ENCODE measurements around the gene IVD. TPM values are rescaled to one million over a fixed set of nuclear protein-coding genes. Genes with fewer than 3 reads are reported as not detected.

The IVD gene
- total RNA-seq, 1 donor, result 33.6 TPM

- no peak for DNase-seq (ENCODE audit: low read depth)
- TF ChIP-seq, protein P1, sequence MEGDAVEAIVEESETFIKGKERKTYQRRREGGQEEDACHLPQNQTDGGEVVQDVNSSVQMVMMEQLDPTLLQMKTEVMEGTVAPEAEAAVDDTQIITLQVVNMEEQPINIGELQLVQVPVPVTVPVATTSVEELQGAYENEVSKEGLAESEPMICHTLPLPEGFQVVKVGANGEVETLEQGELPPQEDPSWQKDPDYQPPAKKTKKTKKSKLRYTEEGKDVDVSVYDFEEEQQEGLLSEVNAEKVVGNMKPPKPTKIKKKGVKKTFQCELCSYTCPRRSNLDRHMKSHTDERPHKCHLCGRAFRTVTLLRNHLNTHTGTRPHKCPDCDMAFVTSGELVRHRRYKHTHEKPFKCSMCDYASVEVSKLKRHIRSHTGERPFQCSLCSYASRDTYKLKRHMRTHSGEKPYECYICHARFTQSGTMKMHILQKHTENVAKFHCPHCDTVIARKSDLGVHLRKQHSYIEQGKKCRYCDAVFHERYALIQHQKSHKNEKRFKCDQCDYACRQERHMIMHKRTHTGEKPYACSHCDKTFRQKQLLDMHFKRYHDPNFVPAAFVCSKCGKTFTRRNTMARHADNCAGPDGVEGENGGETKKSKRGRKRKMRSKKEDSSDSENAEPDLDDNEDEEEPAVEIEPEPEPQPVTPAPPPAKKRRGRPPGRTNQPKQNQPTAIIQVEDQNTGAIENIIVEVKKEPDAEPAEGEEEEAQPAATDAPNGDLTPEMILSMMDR (IDR thresholded peaks at IDR 0.05; ENCODE audit: insufficient read depth, low read length), result no peak
- no peak overlapping the region for H3K4me3 ChIP-seq (ENCODE audit: low read depth, low read length)
These were observed 44.0 kb upstream of the IVD start for GRCh38 chr15:40361640-40362039.

DNA sequence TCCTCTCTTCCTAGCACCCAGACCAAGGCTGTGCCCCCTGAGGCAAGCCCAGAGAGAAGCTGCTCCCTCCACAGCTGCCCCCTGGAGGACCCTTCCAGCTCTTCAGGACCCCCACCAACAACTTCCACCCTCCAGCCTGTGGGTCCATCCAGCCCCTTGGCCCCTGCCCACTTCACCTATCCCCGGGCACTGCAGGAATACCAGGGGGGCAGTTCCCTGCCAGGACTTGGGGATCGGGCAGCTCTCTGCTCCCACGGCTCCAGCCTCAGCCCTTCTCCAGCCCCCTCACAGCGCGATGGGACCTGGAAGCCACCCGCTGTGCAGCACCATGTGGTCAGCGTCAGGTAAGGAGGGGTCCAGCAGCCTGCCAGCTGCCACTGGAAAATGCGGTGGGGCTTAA, 42.0 kb upstream of the IVD start:
- DNase-seq (ENCODE audit: low read depth), result no peak
- H3K4me3 ChIP-seq (ENCODE audit: low read depth, low read length), result no peak overlapping the region
- TF ChIP-seq, protein P1 (IDR thresholded peaks at IDR 0.05; ENCODE audit: insufficient read depth, low read length), result no peak

DNA sequence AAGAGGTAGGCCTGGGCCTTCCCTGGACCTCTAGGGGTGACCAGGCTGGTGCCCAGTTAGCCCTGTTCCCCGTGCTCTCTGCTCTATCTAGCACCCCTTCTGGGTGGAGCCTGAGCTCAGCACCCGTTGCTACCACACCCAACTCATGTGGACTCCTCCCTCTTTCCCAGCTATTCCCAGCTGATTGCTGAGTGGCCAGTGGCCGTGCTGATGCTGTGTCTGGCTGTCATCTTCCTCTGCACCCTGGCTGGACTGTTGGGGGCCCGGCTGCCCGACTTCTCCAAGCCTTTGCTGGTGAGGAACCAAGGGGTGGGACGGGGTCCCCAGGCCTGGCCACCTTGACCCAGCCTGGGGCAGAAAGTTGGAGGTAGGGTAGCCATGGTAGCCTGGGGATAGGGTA, 41.3 kb upstream of the IVD start:
- H3K4me3 ChIP-seq (ENCODE audit: low read depth, low read length), result no peak overlapping the region
- DNase-seq (ENCODE audit: low read depth), result no peak
- TF ChIP-seq, protein P1 (IDR thresholded peaks at IDR 0.05; ENCODE audit: insufficient read depth, low read length), result no peak

GRCh38 chr15:40365016-40365415, 40.6 kb upstream of the IVD start:
- H3K4me3 ChIP-seq (ENCODE audit: low read depth, low read length), result no peak overlapping the region
- DNase-seq (ENCODE audit: low read depth), result no peak
- TF ChIP-seq, protein P1 (IDR thresholded peaks at IDR 0.05; ENCODE audit: insufficient read depth, low read length), result no peak

GRCh38 chr15:40365624-40366456, 39.8 kb upstream of the IVD start:
- no peak for DNase-seq (ENCODE audit: low read depth)
- TF ChIP-seq, protein P1 (IDR thresholded peaks at IDR 0.05; ENCODE audit: insufficient read depth, low read length), result no peak

DNA sequence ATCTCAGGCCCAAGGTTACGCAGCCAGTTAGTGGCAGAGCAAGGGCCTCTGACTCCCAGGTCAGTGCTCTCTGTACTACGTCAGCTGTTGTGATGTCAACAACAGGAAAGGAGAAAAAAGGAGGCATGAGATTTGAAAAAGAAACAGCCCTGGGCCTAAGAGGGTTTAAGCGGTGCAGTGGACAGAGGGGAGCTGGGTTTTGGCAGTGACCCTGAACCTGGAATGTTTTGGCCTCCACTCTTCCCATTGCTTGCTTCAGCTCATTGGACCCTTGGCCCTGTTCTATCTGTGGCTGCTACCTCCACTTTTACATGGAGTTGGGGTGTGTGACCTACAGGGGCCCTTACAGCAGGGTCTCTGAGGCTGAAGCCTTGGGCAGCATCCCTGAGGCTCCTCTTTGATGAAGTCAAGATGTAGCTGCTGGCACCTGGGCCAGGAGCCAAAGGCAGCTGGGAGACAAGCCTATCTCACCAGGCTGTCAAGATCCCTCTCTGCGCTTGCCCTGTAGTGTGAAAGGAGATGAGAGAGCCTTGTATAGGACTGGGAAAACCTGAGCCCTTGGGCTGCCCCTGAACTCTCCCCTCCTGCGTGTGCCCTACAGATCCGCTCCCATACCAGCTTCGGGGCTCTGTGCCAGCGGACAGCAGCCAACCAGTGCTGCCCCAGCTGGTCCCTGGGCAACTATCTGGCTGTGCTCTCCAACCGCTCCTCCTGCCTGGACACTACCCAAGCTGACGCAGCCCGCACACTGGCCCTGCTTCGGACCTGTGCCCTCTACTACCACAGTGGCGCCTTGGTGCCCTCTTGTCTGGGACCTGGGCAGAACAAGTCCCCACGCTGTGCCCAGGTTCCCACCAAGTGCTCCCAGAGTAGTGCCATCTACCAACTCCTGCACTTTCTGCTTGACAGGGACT, 38.9 kb upstream of the IVD start:
- H3K4me3 ChIP-seq (ENCODE audit: low read depth, low read length), result no peak overlapping the region
- TF ChIP-seq, protein P1 (IDR thresholded peaks at IDR 0.05; ENCODE audit: insufficient read depth, low read length), result no peak
- no peak for DNase-seq (ENCODE audit: low read depth)

More at GRCh38 chr15:40365624-40366456, 39.8 kb upstream of the IVD start:
- no peak overlapping the region for H3K4me3 ChIP-seq (ENCODE audit: low read depth, low read length)

All from fibroblast of the aortic adventitia (primary cell).